Hepatic stellate cell (primary cell): Measurements from ENCODE around the gene SIGLEC9.
"Not testable (repeated sequence)": the region's sequence is repeated elsewhere in the genome, so short reads cannot be mapped to it uniquely, and the experiment has no call there.

Experiments
- DNase-seq: peaks from one replicate; pipeline ENCODE4 v3.0.0; 2011; ENCODE audit warnings: low spot score

Gene SIGLEC9

DNA sequence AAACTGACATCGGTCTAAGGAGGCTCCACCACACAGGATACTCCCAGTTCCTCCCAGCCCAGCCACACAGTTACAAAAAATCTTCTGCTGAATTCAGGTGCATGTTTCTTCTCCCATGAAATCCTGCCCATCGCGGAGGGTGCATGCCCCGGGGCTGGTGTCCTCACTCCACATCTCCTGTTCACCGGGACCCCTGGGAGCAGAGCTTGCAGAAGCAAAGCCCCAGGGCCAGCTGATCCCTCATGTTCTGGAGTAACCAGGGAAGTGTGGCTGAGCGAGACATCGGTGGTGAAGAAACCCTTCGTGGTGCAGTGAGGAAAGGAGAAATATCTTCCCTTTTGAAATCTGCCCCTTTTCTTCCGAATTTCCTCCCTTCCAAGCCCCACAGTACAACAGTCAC lies 904 bp upstream of the SIGLEC9 start:
- DNase-seq: no peak

DNA sequence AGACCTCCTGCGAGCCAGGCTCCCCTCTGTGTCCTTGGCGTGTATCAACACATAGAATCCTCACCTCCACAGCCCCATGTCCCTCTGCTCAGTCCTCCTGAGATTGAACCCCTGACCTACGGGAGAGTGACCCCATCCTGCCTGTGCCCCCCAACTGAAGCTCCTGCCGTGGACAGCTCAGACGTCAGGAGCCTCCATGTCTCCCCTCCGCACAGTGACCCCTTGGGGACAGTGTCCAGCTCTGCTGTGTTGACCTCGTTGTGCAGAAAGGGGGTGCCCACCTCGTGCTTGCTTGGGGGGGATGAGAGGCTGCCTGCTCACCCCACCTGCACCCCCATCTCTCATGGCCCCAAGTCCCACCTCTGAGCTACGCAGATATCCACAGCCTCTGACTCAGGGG lies 490 bp upstream of the SIGLEC9 start:
- no peak for DNase-seq

DNA sequence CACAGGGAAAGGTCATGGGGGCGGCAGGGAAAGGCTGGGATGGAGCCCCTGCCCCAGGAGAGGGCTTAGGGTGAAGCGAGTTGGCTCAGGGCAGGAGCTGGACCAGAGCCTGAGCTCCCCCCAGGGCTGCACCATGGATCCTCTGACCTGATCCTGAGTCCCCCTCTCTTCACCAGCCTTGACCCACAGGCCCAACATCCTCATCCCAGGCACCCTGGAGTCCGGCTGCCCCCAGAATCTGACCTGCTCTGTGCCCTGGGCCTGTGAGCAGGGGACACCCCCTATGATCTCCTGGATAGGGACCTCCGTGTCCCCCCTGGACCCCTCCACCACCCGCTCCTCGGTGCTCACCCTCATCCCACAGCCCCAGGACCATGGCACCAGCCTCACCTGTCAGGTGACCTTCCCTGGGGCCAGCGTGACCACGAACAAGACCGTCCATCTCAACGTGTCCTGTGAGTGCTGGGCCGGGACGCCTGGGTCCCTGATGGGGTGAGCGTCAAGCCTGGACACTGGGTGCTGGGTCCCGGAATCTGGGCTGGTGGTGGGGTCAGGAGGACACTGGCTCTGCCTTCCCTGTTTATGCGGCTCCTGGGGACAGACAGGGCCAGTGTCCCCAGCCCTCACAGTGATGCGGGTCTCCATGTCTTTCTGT lies 842 bp downstream of the SIGLEC9 start:
- DNase-seq: no peak

DNA sequence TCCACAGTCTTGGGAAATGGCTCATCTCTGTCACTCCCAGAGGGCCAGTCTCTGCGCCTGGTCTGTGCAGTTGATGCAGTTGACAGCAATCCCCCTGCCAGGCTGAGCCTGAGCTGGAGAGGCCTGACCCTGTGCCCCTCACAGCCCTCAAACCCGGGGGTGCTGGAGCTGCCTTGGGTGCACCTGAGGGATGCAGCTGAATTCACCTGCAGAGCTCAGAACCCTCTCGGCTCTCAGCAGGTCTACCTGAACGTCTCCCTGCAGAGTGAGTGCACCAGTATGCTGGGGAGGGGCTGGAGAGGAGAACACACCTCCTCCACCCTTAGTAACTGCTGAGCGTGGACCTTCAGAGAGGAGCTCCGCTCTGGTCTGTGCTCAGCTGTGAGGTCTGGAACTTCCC lies 2.3 kb downstream of the SIGLEC9 start:
- DNase-seq: no peak

DNA sequence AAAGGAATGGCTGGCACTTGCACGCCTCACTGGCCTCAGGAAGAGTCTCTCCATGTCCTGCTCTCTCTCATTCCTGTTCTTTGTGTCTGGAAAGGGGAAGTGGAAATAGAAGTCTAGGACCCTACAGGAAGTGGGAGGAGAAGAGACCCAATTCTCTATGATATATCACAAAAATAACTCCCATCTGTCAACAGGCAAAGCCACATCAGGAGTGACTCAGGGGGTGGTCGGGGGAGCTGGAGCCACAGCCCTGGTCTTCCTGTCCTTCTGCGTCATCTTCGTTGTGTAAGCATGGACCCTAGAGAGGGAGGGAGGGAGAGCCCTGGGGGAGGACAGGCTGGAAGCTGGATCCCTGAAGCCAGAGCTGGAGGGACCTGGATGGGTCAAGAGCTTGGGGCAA lies 3.0 kb downstream of the SIGLEC9 start:
- no peak for DNase-seq

DNA sequence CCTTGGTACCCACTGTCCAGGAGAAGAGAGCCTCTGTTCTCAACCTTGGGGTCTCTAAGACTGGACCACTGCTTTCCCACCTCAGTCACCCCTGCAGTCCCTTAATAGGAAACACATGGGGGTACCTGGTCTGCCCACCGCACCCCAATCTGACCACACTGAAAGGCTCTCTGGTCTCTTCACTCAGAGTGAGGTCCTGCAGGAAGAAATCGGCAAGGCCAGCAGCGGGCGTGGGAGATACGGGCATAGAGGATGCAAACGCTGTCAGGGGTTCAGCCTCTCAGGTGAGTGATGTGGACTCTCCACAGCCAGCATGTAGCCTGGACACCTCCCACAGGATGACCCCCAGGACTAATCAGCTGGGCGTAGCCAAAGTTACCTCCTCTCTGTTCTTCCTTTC lies 3.5 kb downstream of the SIGLEC9 start:
- DNase-seq: no peak

DNA sequence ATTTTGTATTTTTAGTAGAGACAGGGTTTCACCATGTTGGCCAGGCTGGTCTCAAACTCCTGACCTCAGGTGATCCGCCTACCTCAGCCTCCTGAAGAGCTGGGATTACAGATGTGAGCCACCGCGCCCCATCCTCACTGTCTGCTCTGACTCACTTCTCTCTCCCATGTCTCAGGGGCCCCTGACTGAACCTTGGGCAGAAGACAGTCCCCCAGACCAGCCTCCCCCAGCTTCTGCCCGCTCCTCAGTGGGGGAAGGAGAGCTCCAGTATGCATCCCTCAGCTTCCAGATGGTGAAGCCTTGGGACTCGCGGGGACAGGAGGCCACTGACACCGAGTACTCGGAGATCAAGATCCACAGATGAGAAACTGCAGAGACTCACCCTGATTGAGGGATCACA lies 5.0 kb downstream of the SIGLEC9 start:
- no peak for DNase-seq

DNA sequence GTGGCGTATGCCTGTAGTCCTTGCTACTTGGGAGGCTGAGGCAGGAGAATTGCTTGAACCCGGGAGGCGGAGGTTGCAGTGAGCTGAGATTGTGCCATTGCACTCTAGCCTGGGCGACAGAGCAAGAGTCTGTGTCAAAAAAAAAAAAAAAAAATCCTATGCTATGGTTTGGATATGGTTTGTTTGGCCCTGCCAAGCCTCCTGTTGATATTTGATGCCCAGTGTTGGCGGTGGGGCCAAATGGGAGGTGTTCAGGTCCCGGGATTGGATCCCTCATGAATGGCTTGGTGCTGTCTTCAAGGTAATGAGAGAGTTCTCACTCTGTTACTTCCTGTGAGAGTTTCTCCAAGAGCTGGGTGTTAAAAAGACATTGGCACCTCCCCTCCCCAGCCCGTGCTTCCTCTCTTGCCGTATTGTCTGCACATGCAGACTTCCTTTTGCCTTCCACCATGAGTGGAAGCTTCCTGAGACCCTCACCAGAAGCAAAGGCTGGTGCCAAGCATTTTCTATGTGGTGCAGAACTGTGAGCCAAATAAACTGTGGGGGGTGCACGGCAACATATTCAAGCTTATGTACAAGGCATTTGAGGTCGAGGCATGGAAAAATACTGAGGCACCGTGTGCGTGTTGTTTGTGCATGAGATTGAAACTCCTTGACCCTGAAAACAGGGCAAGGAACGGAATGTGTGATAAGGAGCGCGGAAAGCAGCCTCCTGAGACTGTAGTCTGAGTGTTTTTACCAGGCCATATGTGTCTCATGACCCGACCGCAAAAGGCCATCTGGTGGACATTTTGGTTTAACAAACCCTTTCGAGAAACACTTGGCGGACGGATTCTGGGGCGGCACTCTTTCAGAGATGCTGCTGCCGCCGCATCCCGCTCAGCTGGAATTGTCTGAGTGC lies 7.3 kb downstream of the SIGLEC9 start:
- peak; percentile 66 for DNase-seq

DNA sequence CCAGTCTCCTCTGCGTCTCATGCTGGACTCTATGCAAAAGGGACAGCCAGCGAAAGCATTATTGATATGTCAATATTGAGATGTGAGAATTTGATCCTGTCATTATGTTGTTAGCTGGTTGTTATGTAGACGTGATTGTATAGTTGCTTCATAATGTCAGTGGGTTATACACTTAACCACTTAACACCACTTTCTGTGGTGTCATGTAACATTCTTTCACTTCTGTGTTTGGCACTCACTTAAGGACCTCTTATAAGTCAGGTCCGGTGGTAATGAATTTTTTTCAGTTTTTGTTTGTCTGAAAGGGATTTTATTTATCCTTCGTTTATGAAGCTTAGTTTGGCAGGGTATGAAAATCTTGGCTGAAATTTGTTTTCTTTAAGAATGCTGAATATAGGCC lies 10.3 kb downstream of the SIGLEC9 start:
- no peak for DNase-seq

DNA sequence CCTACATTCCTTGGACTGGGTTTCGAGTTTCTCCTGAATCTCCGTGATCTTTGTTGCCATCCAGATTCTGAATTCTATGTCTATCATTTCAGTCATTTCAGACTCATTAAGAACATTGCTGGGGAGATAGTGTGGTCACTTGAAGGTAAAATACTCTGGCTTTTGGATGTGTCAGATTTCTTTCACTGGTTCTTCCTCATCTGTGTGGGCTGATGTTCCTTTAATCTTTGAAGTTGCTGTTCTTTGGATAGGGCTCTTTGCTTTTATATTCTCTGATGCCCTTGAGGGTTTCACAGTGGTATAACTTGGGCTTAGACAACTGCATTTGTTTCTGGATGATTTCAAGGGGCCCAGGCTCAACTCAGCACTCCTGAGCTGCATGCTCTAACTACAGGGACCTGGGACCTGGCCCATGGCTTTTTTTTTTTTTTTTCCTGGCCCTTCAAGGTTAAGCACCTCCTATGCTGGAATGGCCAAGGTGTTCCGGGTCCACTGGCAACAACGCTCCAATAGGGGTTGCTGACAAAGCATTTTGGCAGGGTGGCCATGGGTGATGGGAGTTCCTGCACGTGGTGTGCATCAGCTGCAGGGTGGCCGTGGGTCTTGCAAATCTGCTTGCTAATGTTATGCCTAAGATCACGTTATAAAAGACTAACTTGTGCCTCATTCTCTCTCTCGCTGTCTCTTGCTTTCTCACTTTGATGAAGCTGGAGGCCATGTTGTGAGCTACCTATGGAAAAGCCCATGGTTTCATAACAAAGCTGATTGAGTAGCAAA lies 11.5 kb downstream of the SIGLEC9 start:
- DNase-seq: no peak

DNA sequence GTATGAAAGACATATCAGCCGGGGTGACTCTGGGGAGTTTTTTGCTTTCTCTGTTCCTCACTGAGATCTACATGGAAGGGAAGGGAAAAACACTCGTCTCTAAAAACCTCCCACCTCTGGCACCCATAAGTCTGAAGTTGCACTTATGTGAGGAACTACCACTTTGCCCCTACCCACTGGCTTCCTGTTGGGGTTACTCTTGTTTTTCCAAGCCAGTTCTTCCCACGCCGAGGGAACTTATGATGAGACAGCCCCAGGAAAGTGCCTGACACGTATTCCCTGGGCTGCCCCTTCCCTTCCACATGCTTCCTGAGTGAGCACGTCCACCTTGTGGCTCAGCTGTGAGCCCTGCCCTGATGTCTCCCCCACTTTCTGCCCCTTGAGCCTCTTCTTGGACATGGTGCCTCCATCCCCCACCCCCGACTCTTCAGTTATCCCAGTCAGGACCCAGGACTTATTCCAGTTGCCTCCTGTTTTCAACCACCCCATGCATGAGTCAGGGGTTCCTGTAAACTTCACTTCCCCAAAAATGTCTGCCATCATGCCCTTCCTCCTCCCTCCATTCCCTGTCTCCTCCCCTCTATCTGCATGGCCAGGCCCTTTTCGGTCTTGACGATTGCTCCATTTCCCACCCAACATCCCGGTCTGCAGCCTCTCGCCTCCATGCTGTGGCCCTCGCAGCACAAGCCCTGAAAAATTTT lies 12.3 kb downstream of the SIGLEC9 start:
- DNase-seq: no peak

DNA sequence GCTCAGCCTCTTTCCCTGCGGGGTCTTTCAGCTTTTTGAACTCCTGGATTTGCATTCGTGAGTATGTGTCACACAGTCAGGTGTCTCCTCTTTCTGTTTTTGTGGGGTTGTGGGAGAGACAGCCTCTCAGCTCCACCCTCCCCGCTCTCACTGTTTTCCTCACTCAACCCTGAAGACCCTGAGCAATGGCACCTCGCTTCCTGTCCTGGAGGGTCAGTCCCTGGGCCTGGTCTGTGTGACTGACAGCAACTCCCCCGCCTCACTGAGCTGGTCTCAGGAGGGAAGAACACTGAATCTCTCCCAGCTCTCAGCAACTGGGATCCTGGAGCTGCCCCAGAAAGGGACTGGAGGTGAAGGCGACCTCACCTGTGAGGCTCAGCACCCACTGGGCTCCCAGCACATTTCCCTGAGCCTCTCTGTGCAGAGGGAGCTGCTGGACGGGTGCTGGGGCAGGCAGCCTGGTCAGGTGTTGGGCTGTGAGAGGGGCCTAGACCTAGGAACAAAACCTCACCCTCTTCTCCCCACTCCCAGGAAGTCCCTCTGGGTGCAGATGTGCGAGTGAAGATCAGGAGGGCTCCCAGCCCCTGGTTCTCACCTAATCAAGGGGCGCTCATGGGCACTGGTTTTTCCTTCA lies 13.2 kb downstream of the SIGLEC9 start:
- DNase-seq: no peak

DNA sequence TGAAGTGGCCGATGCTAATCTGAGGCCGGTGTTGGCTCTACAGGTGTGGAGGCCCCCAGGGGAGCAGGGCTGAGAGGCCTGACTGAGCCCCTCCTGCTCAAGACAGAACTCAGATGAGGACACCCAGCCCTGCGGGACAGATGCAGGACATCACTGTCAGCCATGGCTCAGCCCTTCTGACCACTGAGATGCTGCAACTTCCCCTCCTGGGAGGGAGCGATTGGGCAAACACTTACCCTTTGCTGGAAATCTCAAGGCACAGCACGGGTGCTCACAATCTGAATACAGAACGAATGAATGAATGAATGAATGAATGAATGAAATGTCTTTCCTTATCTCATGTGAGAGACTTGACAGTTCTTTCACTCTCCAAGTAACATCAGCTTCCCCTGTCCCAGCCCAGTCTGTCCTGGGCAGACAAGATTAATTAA lies 13.9 kb downstream of the SIGLEC9 start:
- DNase-seq: no peak

DNA sequence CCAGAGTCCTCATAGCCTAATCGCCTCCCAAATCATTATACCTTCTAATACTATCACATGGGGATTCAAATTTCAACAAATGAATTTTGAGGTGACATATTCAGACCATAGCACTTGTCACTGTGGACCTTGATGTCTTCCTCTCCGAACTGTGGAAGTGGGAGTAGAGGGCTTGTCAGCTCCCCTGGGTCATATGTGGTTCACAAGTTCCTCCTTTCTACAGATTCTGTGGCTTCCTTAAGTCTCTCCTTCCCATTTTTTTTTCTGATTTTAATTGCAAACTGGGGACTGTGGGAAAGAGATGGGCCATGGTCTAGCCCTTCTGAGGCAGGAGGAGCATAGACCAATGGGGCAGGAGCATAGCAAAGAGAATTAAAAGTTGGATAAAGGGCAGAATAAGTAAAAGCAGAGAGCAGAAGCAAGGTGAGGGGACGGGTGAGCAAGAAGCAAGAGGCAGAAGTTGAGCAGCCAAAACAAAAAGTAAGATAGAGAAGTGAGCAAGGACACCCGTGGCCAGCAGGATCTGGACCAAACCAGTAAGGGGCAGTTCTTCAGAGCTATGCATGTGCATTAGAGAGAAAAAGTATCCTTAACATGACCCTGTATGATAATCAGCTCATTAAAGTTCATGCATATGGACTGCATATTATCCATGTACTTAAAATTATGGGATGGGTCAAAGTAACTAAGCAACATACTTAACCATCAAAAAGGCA lies 14.8 kb downstream of the SIGLEC9 start:
- no peak for DNase-seq

DNA sequence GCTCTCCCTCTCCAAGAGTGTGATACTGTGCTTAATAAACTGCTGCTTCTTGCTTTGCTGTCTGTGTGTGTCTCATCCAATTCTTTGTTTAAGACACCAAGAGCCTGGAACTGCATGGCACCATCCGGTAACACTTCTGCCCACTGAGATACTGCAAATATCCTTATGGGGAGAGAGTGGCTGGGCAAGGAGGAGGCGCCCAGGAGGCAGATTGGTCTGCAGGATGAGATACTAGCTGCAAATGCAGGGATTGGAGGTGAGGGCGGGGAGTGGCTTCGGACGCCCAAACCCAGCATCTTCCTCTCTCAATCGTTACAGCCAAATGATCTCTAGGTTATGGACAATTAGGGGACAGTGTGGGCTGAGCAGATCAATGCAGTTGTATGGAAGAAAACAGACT lies 15.7 kb downstream of the SIGLEC9 start:
- no peak for DNase-seq

DNA sequence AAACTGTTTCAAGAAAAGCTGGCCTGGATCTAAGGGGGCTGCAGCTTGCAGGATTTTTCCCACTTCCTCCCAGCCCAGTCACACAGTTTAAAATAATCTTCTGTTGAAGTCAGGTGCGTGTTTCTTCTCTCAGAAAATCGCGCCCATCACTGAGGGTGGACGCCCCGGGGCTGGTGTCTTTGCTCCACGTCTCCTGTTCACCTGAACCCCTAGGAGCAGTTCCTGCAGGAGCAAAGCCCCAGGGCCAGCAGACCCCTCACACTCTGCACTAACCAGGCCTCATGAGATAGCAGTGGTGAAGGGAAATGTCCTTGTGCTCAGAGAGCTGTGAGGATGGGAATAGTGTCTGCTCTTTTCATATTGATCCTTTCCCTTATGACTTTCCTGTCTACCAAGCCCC lies 16.5 kb downstream of the SIGLEC9 start:
- DNase-seq: no peak

DNA sequence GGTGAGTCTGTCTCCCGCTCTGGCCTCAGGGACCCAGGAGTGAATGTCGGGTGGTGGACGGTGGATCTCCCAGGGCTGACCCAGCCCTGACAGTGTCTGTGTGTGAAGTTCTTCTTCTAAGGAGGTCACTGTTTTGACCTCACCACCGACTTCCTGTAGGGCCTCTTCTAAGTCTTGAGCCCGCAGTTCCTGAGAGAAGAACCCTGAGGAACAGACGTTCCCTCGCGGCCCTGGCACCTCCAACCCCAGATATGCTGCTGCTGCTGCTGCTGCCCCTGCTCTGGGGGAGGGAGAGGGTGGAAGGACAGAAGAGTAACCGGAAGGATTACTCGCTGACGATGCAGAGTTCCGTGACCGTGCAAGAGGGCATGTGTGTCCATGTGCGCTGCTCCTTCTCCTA lies 17.4 kb downstream of the SIGLEC9 start, which contains the start of gene SIGLEC7:
TSS of gene SIGLEC7 (plus strand) at position 183 of the 400 bp plus-strand sequence. CDS start at position 252, 69 bp downstream.
- no peak for DNase-seq

DNA sequence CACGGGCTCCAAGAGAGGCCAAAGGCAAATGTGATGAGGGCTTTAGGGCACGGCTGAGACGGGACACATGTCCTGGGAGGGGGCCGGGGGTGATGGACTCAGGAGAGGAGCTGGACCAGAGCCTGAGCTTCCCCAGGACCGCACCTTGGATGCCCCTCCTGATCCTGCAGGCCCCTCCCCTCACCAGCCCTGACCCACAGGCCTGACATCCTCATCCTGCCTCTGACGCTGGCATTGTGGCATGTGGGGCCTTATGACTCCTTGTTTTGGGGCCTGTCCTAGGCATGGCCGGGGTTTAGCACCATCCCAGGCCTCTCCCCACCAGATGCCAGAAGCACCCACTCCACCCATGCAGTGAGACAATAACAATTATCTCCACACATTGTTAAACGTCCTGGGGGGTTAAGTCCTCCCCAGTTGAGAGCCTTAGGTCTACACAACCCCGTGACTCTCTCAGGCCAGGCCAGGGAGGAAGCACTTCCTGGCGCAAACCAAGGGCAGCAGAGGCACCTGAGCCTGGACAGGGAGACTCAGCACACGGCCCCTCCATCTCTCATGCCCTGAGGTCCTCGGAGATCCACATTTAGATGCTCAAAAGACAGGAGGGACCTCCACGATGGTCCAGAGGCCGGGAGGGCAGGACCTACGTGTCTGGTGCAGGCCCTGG lies 18.2 kb downstream of the SIGLEC9 start:
- DNase-seq: not testable (repeated sequence)

DNA sequence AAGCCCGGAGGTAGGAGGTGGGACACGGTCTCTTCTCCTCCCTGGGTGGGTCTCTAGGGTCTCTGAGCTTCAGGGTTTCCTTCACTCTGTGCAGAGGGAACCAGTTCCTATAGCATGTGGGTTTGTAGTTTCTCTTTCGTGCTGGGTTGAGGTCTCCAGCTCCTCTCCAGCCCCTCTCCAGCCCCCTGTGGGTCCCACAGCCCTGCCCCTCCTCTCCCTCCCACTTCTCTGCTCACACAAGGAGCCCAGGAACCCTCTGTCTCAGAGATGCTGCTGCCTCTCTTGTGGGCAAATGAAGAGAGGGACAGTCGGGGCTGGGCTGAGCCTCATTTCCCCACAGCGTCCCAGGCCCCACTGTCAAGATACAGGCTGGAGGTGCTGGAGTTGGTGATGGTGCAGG lies 18.8 kb downstream of the SIGLEC9 start:
- DNase-seq: no peak

DNA sequence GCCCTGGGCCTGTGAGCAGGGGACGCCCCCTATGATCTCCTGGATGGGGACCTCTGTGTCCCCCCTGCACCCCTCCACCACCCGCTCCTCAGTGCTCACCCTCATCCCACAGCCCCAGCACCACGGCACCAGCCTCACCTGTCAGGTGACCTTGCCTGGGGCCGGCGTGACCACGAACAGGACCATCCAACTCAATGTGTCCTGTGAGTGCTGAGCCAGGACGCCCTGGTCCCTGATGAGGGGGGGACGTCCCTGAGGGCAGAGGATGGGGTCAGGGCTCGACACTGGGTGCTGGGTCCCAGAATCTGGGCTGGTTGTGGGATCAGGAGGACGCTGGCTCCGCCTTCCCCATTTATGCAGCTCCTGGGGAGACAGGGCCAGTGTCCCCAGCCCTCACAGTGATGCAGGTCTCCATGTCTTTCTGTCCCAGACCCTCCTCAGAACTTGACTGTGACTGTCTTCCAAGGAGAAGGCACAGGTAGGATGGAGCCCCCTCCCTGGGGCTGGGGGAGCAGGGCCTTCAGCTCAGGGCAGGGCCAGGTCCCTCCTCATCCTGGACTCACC lies 19.9 kb downstream of the SIGLEC9 start:
- DNase-seq: no peak
